Measurements from ENCODE around the gene SLC44A4. TPM values are rescaled to one million over a fixed set of nuclear protein-coding genes. Genes with fewer than 3 reads are reported as not detected.
"Not testable (repeated sequence)": the region's sequence is repeated elsewhere in the genome, so short reads cannot be mapped to it uniquely, and the experiment has no call there.

SLC44A4 gene
- total RNA-seq, 1 experiment from 2014 or later = not detected

DNA sequence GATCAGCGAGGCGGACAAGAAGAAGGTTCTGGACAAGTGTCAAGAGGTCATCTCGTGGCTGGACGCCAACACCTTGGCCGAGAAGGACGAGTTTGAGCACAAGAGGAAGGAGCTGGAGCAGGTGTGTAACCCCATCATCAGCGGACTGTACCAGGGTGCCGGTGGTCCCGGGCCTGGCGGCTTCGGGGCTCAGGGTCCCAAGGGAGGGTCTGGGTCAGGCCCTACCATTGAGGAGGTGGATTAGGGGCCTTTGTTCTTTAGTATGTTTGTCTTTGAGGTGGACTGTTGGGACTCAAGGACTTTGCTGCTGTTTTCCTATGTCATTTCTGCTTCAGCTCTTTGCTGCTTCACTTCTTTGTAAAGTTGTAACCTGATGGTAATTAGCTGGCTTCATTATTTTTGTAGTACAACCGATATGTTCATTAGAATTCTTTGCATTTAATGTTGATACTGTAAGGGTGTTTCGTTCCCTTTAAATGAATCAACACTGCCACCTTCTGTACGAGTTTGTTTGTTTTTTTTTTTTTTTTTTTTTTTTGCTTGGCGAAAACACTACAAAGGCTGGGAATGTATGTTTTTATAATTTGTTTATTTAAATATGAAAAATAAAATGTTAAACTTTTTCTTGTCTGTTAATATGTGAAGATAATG lies 49.0 kb downstream of the SLC44A4 start:
- no peak for DNase-seq (ENCODE audit: low spot score)

GRCh38 chr6:31827286-31828079 lies 51.3 kb downstream of the SLC44A4 start, which contains the start of gene HSPA1B:
Gene HSPA1B, plus strand, starts transcription at chr6:31827738. Its CDS starts 213 bp downstream, at chr6:31827951.
- DNase-seq (ENCODE audit: low spot score) = peak; percentile 100

- peak; percentile 85 for DNase-seq (ENCODE audit: low spot score)
These were observed 52.0 kb downstream of the SLC44A4 start for GRCh38 chr6:31826793-31827285.

GRCh38 chr6:31825553-31825952 lies 53.2 kb downstream of the SLC44A4 start:
- no peak for DNase-seq (ENCODE audit: low spot score)

DNA sequence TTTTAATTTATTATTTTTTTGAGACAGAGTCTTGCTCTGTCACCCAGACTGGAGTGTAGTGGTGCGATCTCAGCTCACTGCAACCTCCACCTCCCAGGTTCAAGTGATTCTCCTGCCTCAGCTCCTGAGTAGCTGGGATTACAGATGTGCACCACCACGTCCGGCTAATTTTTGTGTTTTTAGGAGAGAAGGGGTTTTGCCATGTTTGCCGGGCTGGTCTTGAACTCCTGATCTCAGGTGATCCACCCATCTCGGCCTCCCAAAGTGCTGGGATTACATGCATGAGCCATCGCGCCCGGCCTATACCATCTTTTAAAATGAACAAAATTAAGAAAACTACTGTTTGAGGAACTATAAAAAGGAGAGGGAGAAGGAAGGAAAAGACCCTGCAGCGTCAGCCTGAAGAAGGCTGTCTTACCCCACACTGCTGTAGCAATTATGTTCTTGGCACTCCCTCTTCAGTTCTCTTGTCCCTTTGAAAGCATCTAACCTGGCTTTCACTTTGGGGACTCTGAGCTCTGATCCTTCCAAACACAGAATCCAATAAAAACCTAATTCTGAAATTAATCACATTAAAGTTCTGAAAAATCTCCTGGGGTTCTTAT lies 55.1 kb downstream of the SLC44A4 start:
- not testable (repeated sequence) for DNase-seq (ENCODE audit: low spot score)

DNA sequence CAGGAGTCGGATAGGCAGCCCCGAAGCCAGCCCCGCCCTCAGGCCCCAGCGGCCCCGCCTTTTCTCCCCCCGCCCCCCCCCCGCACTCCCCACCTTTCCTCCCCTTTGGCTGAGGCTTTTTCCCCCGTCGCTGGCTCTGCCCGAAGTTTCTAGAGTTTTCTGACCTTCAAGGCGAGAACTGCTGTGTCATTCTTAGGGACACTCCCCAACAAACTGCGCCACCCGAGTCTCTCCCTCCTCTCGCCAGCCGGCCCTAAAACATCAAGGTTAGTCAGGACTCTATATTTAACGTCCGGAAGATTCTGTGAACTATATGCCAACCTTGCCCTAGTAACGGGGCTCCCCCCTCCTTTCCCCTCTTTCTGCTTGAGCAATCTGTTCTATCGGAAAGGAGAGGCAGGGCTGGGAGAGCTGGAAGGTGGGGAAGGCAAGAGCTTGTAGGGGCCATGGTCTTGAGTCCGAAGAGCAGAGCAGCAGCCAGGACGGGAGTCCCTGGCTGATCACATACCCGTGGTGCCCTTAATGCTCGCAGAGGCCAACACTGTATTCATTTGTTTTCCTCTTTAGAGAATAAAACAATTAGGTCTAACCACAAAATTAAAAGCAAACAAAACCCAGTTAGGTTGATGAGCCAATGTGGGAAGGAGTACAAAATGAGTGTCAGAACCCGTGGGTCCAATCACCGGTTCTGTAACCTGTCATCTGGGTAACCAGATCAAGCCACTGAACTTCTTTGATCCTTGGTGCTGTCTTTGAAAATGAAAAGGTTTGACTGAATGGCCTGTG lies 56.6 kb downstream of the SLC44A4 start:
- peak; percentile 93 for DNase-seq (ENCODE audit: low spot score)

- peak; percentile 42 for DNase-seq (ENCODE audit: low spot score)
These were observed 57.3 kb downstream of the SLC44A4 start for GRCh38 chr6:31821301-31822035.

DNA sequence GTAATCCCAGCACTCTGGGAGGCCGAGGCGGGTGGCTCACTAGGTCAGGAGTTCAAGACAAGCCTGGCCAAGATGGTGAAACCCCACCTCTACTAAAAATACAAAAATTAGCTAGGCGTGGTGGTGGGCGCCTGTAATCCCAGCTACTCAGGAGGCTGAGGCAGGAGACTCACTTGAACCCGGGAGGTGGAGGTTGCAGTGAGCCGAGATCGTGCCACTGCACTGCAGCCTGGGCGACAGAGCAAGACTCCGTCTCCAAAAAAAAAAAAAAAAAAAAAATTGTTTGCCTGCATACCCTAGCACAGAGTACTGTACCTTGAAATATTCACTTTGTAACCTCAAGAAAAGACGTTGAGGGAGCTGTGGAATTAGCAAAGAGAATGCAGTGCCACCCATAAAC lies 58.4 kb downstream of the SLC44A4 start:
- DNase-seq (ENCODE audit: low spot score) = not testable (repeated sequence)

DNA sequence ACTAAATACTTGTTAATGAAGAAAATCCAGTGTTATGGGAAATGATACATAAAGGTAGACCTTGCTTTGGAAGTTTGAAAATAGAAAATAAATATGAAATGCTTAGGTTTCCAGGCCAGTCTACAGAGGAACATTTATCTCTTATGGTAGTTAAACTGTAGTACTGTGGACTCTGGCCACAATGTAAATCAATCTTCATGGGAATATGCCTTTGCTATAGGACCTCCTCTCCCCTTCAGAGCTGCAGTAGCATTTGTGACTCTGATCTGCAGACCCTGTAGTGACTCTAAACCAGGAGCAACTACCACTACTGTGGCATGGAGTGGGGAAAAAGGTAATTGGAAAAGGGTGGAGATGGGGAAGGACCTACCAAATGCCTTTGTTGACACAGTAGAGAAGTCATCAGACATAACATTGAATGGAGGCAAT lies 58.9 kb downstream of the SLC44A4 start:
- no peak for DNase-seq (ENCODE audit: low spot score)

GRCh38 chr6:31817929-31818511 lies 60.8 kb downstream of the SLC44A4 start:
- not testable (repeated sequence) for DNase-seq (ENCODE audit: low spot score)

DNA sequence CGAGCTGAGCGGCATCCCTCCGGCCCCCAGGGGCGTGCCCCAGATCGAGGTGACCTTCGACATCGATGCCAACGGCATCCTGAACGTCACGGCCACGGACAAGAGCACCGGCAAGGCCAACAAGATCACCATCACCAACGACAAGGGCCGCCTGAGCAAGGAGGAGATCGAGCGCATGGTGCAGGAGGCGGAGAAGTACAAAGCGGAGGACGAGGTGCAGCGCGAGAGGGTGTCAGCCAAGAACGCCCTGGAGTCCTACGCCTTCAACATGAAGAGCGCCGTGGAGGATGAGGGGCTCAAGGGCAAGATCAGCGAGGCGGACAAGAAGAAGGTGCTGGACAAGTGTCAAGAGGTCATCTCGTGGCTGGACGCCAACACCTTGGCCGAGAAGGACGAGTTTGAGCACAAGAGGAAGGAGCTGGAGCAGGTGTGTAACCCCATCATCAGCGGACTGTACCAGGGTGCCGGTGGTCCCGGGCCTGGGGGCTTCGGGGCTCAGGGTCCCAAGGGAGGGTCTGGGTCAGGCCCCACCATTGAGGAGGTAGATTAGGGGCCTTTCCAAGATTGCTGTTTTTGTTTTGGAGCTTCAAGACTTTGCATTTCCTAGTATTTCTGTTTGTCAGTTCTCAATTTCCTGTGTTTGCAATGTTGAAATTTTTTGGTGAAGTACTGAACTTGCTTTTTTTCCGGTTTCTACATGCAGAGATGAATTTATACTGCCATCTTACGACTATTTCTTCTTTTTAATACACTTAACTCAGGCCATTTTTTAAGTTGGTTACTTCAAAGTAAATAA lies 61.5 kb downstream of the SLC44A4 start:
- not testable (repeated sequence) for DNase-seq (ENCODE audit: low spot score)

DNA sequence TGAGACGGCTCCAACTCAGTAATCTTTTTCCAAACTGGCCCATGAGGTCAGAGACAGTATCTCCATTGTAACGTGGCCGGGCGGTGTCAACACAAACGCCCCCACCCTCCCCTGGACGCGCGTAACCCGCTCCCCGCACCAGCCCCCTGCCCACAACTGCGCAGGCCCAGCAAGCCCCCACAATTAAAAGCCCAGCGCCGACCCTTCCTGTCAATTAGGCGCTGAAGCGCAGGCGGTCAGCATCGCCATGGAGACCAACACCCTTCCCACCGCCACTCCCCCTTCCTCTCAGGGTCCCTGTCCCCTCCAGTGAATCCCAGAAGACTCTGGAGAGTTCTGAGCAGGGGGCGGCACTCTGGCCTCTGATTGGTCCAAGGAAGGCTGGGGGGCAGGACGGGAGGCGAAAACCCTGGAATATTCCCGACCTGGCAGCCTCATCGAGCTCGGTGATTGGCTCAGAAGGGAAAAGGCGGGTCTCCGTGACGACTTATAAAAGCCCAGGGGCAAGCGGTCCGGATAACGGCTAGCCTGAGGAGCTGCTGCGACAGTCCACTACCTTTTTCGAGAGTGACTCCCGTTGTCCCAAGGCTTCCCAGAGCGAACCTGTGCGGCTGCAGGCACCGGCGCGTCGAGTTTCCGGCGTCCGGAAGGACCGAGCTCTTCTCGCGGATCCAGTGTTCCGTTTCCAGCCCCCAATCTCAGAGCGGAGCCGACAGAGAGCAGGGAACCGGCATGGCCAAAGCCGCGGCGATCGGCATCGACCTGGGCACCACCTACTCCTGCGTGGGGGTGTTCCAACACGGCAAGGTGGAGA lies 63.6 kb downstream of the SLC44A4 start, which contains the start of the genes HSPA1A and HSPA1L:
HSPA1A (plus strand) TSS at position 519 of the 814 bp plus-strand sequence; CDS start at position 733, 214 bp downstream.
HSPA1L (minus strand) TSS at position 259 of the 814 bp plus-strand sequence. CDS start 3,311 bp downstream, outside the sequence.
- DNase-seq (ENCODE audit: low spot score) = peak; percentile 72

DNA sequence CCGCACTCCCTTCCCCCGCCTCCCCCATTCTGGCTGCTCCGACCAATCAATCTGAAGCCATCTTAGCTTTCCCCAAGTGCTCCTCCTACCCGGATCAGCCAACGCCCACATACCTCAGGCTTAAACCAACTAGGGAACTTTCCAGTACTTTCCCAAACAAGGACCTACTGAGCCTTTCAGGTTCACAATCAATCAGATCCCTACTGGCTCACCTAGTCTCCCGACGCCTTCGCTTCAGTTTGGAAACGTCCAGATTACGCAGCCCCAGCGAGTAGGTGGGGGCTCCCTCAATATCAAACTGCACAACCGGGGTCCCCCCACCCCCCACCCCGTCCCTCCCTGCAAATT lies 64.1 kb downstream of the SLC44A4 start:
- DNase-seq (ENCODE audit: low spot score) = peak; percentile 97

- no peak for DNase-seq (ENCODE audit: low spot score)
These were observed 65.3 kb downstream of the SLC44A4 start for GRCh38 chr6:31813465-31813849.
